H1 (cell line): Measurements from ENCODE around the gene STRN. TPM values are rescaled to one million over a fixed set of nuclear protein-coding genes. Genes with fewer than 3 reads are reported as not detected.

Source experiments
- CTCF ChIA-PET: fragments of 300-600 bp; sonication (Branson Sonifier 250); formaldehyde crosslinking; loops from one replicate; lab custom pipeline; 2021; ENCODE audit not compliant: partially characterized antibody; lab: Charles Lee
- POLR2A ChIA-PET: fragments of 300-600 bp; sonication (Branson Sonifier 250); formaldehyde crosslinking; loops from one replicate; lab custom pipeline; 2021; ENCODE audit warnings: inconsistent platforms; ENCODE audit not compliant: partially characterized antibody; lab: Charles Lee
- DNase-seq, 2 experiments: peaks; one replicate each; pipeline versions ENCODE4 v3.0.0 to v3.0.0-alpha.2; 2010 to 2022; ENCODE audit warnings: low spot score in 2 of 2, low read depth in 1 of 2, mixed read lengths in 1 of 2
- FAIRE-seq: peaks from 2 replicates; lab custom pipeline; 2011; peaks lifted over from hg19 to GRCh38; lab: Jason Lieb, UNC
- H2AFZ ChIP-seq: 2 replicates; pipeline ENCODE4 v1.8.1; 2012; ENCODE audit warnings: low read length, inconsistent platforms
- H2AK5ac ChIP-seq: 2 replicates; pipeline ENCODE4 v1.6.1; 2013; ENCODE audit warnings: low read depth, low read length
- H2BK120ac ChIP-seq: replicated peaks from 2 replicates; pipeline ENCODE3; 2013; ENCODE audit warnings: low read depth, low read length, inconsistent platforms
- H2BK12ac ChIP-seq: 2 replicates; pipeline ENCODE4 v1.6.1; 2013; ENCODE audit warnings: low read depth, low read length
- H2BK15ac ChIP-seq: 2 replicates; pipeline ENCODE4 v1.6.1; 2013; ENCODE audit warnings: low read length
- H2BK20ac ChIP-seq: 2 replicates; pipeline ENCODE4 v1.6.1; 2013; ENCODE audit warnings: low read length
- H2BK5ac ChIP-seq: 2 replicates; pipeline ENCODE4 v1.6.1; 2013; ENCODE audit warnings: low read depth, low read length
- H3K14ac ChIP-seq: 2 replicates; pipeline ENCODE4 v1.6.1; 2013; ENCODE audit warnings: inconsistent platforms; ENCODE audit not compliant: insufficient read length
- H3K18ac ChIP-seq: 2 replicates; pipeline ENCODE4 v1.6.1; 2013; ENCODE audit warnings: low read length; ENCODE audit errors: extremely low read depth
- H3K23ac ChIP-seq: 2 replicates; pipeline ENCODE4 v1.6.1; 2013; ENCODE audit warnings: inconsistent platforms; ENCODE audit not compliant: insufficient read length
- H3K23me2 ChIP-seq: 2 replicates; pipeline ENCODE4 v1.6.1; 2013; ENCODE audit warnings: low read depth, low read length
- H3K27ac ChIP-seq: 2 replicates; pipeline ENCODE4 v1.6.1; 2011; ENCODE audit warnings: low read depth, low read length, inconsistent platforms
- H3K27me3 ChIP-seq, 4 experiments: replicated peaks in 1 of 4; 1 replicate in 1 of 4; 2 replicates in 3 of 4; pipeline versions ENCODE4 v1.6.1 to v1.8.1; 2011 to 2013; ENCODE audit warnings: low read length in 3 of 4, mild to moderate bottlenecking in 3 of 4, inconsistent platforms in 2 of 4, mixed read lengths in 2 of 4, moderate library complexity in 1 of 4; ENCODE audit not compliant: control insufficient read depth in 3 of 4, insufficient read depth in 3 of 4; ENCODE audit errors: extremely low read depth in 1 of 4
- H3K36me3 ChIP-seq, 4 experiments: 2 replicates each; pipeline versions ENCODE4 v1.6.1 to v1.8.1; 2011 to 2013; ENCODE audit warnings: mild to moderate bottlenecking in 4 of 4, low read length in 3 of 4, moderate library complexity in 2 of 4, control low read depth in 1 of 4, inconsistent platforms in 1 of 4; ENCODE audit not compliant: insufficient read depth in 4 of 4, control insufficient read depth in 2 of 4
- H3K4ac ChIP-seq: replicated peaks from 2 replicates; pipeline ENCODE3; 2013; ENCODE audit warnings: low read length, low read depth, mixed read lengths, inconsistent platforms; ENCODE audit not compliant: insufficient read length
- H3K4me1 ChIP-seq, 4 experiments: replicated peaks in 1 of 4; 1 replicate in 1 of 4; 2 replicates in 3 of 4; pipeline versions ENCODE4 v1.6.1 to v1.8.1; 2011 to 2013; ENCODE audit warnings: low read length in 3 of 4, inconsistent platforms in 2 of 4, mixed read lengths in 1 of 4; ENCODE audit not compliant: insufficient read depth in 4 of 4, control insufficient read depth in 3 of 4
- H3K4me2 ChIP-seq, 2 experiments: 2 replicates each; pipeline versions ENCODE4 v1.6.1 to v1.8.1; 2011 to 2013; ENCODE audit warnings: low read depth in 2 of 2, low read length in 2 of 2, control low read depth in 1 of 2, inconsistent platforms in 1 of 2, mild to moderate bottlenecking in 1 of 2; ENCODE audit not compliant: insufficient read depth in 1 of 2
- H3K4me3 ChIP-seq, 4 experiments: fragments of 200-600, 300-600 bp in 1 of 4; sonication (generic), shearing (Covaris generic), sonication (Bioruptor Twin) in 1 of 4; 2 replicates each; pipeline versions ENCODE4 v1.5.1 to v1.8.1; 2011 to 2016; ENCODE audit warnings: low read length in 4 of 4, low read depth in 3 of 4, control low read depth in 2 of 4, inconsistent platforms in 2 of 4, mild to moderate bottlenecking in 2 of 4, mixed read lengths in 1 of 4, moderate library complexity in 1 of 4; ENCODE audit not compliant: insufficient read depth in 2 of 4; ENCODE audit errors: extremely low read depth in 1 of 4
- H3K56ac ChIP-seq: replicated peaks from 2 replicates; pipeline ENCODE3; 2013; ENCODE audit warnings: low read depth, mild to moderate bottlenecking, mixed read lengths, low read length, inconsistent platforms; ENCODE audit not compliant: insufficient read length
- H3K79me1 ChIP-seq: 2 replicates; pipeline ENCODE4 v1.6.1; 2013; ENCODE audit warnings: low read depth, low read length, control low read depth
- H3K79me2 ChIP-seq, 2 experiments: 2 replicates each; pipeline versions ENCODE4 v1.6.1 to v1.8.1; 2012 to 2013; ENCODE audit warnings: low read length in 2 of 2, mild to moderate bottlenecking in 2 of 2, inconsistent platforms in 1 of 2; ENCODE audit not compliant: insufficient read depth in 2 of 2, control insufficient read depth in 1 of 2
- H3K9ac ChIP-seq, 4 experiments: replicated peaks in 1 of 4; 1 replicate in 1 of 4; 2 replicates in 3 of 4; pipeline versions ENCODE4 v1.6.1 to v1.8.1; 2011 to 2013; ENCODE audit warnings: low read depth in 3 of 4, low read length in 3 of 4, control low read depth in 2 of 4, mild to moderate bottlenecking in 2 of 4, moderate library complexity in 2 of 4, inconsistent platforms in 1 of 4; ENCODE audit errors: extremely low read depth in 1 of 4
- H3K9me3 ChIP-seq, 2 experiments: 2 replicates each; pipeline versions ENCODE4 v1.6.1 to v1.8.1; 2012 to 2013; ENCODE audit warnings: mild to moderate bottlenecking in 2 of 2, moderate library complexity in 2 of 2, control low read depth in 1 of 2, inconsistent platforms in 1 of 2, low read depth in 1 of 2, low read length in 1 of 2, mixed read lengths in 1 of 2; ENCODE audit not compliant: insufficient read depth in 2 of 2
- H4K20me1 ChIP-seq, 2 experiments: replicated peaks in 1 of 2; 2 replicates each; pipeline versions ENCODE3 to v1.8.1; 2011 to 2013; ENCODE audit warnings: inconsistent platforms in 2 of 2, low read length in 2 of 2, mild to moderate bottlenecking in 1 of 2; ENCODE audit not compliant: insufficient read depth in 2 of 2, control insufficient read depth in 1 of 2
- H4K5ac ChIP-seq: 2 replicates; pipeline ENCODE4 v1.6.1; 2013; ENCODE audit warnings: low read length, low read depth, mixed read lengths, inconsistent platforms; ENCODE audit not compliant: insufficient read length
- H4K8ac ChIP-seq: 2 replicates; pipeline ENCODE4 v1.8.0; 2013; ENCODE audit warnings: mild to moderate bottlenecking, moderate library complexity, low read length, inconsistent platforms; ENCODE audit not compliant: insufficient read depth; ENCODE audit errors: extremely low read depth
- H4K91ac ChIP-seq: replicated peaks from 2 replicates; pipeline ENCODE3; 2013; ENCODE audit warnings: low read length, mixed read lengths, inconsistent platforms; ENCODE audit not compliant: insufficient read length
- GABPA ChIP-seq: IDR thresholded peaks from 2 replicates; pipeline ENCODE4 v1.6.1; 2011; ENCODE audit warnings: mild to moderate bottlenecking, low read length, moderate library complexity, borderline replicate concordance; ENCODE audit not compliant: insufficient read depth
- HDAC2 ChIP-seq, 2 experiments: fragments of 300-600 bp in 1 of 2; sonication (generic) in 1 of 2; IDR thresholded peaks; 2 replicates each; pipeline ENCODE4 v1.6.1; 2011 to 2012; ENCODE audit warnings: low read depth in 2 of 2, low read length in 2 of 2, mild to moderate bottlenecking in 2 of 2, moderate library complexity in 2 of 2, borderline replicate concordance in 1 of 2, inconsistent platforms in 1 of 2
- KDM1A ChIP-seq: fragments of 200-600, 300-600 bp; sonication (generic); IDR thresholded peaks from 2 replicates; pipeline ENCODE4 v1.7.1; 2016; ENCODE audit warnings: mild to moderate bottlenecking, low read length, borderline replicate concordance
- KDM4A ChIP-seq: IDR thresholded peaks from one replicate; pipeline ENCODE4 v1.7.1; 2012; ENCODE audit warnings: low read depth, mild to moderate bottlenecking, moderate library complexity, low read length, inconsistent platforms; ENCODE audit not compliant: severe bottlenecking
- PHF8 ChIP-seq: fragments of 200-600 bp; sonication (generic); conservative IDR thresholded peaks from 2 replicates; pipeline ENCODE4 v1.7.1; 2012; ENCODE audit warnings: low read depth, mild to moderate bottlenecking, inconsistent platforms, low read length, moderate library complexity
- RNF2 ChIP-seq: fragments of 200-900, 300-1000 bp; sonication (generic); IDR thresholded peaks from 2 replicates; pipeline ENCODE4 v1.7.1; 2016; ENCODE audit warnings: borderline replicate concordance, low read depth, mild to moderate bottlenecking, antibody characterized with exemption, low read length; ENCODE audit not compliant: poor library complexity, severe bottlenecking; ENCODE audit errors: missing control alignments
- RXRA ChIP-seq: IDR thresholded peaks from 2 replicates; pipeline ENCODE4 v1.6.1; 2011; ENCODE audit warnings: low read depth, mild to moderate bottlenecking, low read length, moderate library complexity; ENCODE audit not compliant: insufficient read depth
- SIX5 ChIP-seq: IDR thresholded peaks from 2 replicates; pipeline ENCODE4 v1.6.1; 2011; ENCODE audit warnings: mild to moderate bottlenecking, low read depth, low read length
- polyA plus RNA-seq, 7 experiments: library from polyadenylated mRNA; depleted of rRNA in 3 of 7; stranded (reverse) in 5 of 7; unstranded in 2 of 7; fragments of >200 nt in 5 of 7; fragments of 200-250 nt in 2 of 7; gene quantifications; 1 replicate in 5 of 7; 2 replicates in 1 of 7; 4 replicates in 1 of 7; pipeline versions ENCODE4 v1.2.1 to v1.2.3, GENCODE V29; 2011 to 2013; ENCODE audit warnings: missing spikeins in 2 of 7, mixed read lengths in 2 of 7
- total RNA-seq: library from RNA; stranded (reverse); fragmentation: NEBNext Ultra II Directional; extraction: Animal tissue kit (Norgen Biotek cat#: 25700); gene quantifications from 2 replicates; pipeline ENCODE4 v1.2.1, GENCODE V29; 2021
- TF ChIP-seq, protein P1 (sequence below), 3 experiments: IDR thresholded peaks; 1 replicate in 2 of 3; 2 replicates in 1 of 3; pipeline versions ENCODE4 v1.5.1 to v1.6.1; 2011; ENCODE audit warnings: low read length in 3 of 3, mild to moderate bottlenecking in 3 of 3, inconsistent platforms in 2 of 3, low read depth in 1 of 3, moderate library complexity in 1 of 3; ENCODE audit not compliant: insufficient read depth in 1 of 3; ENCODE audit errors: control extremely low read depth in 1 of 3

The STRN gene
- total and polyA plus RNA-seq, 2 of the 8 experiments (the other 6 are each of a cell fraction or from before 2014, with no cell fraction given): 8.3 to 47.0 TPM

DNA sequence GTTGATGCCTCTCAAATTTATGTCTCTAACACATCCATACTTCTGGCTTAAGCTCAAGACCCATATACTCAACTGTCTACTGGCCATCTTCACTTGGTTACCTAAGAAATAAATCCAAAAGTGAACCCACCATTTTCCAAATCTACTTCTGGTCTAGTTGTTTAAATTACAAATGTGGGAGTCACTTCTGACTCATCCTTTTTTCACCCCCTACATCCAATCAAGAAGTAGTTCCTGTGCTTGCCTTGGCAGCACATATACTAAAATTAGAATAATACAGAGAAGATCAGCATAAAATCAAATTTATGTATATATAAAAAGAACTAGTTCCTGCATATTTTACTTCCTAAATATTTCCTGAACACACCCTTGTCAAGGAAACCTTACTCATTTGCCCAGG is 53.6 kb downstream of the STRN start (continued):
- no peak for TF ChIP-seq SIX5
- TF ChIP-seq, all 59 proteins: peak for 0

DNA sequence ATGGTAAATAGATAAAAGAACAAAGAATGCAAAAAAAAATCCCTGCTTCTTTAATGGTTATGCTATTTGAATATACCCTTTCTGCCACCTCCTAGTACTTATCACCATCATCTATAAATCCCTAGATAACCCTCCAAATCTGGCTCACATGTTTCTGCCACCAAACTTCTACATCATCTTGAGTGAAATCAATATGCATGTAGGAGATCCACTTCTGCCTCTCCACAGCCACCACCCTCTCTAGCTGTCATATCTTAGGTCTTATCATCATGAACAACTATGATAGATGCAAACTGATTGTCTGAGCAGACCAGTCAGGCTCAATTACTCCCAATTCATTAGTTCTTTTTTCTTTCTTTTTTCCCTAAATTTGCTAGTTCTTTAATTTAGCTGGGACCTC is 55.3 kb downstream of the STRN start:
- Histone ChIP-seq H3K4me3 (no peak overlapping the region), H2BK15ac (no peak overlapping the region), H3K4ac (no peak overlapping the region), H2BK5ac (no peak overlapping the region), H3K56ac (no peak overlapping the region), H3K27me3 (no peaks in the 10 kb centered on the region), H2BK12ac (no peak overlapping the region), H2AK5ac (no peak overlapping the region), H2BK20ac (no peak overlapping the region), H3K18ac (no peak overlapping the region), H3K27ac (no peak overlapping the region), H3K9ac (no peak overlapping the region), H3K23me2 (no peaks in the 10 kb centered on the region), H3K79me1 (no peaks in the 10 kb centered on the region), H3K14ac (no peak overlapping the region), H4K20me1 (no peaks in the 10 kb centered on the region), H4K8ac (no peak overlapping the region), H3K36me3 (peaks cover 0 to 10% (median 1%) of the 10 kb centered on the region in 4 experiments; a peak in 3 of 8 replicates), H2BK120ac (no peak overlapping the region), H4K91ac (no peak overlapping the region), H3K23ac (no peak overlapping the region), H4K5ac (no peak overlapping the region), H3K79me2 (peaks cover 0 to 2% of the 10 kb centered on the region in 2 experiments; a peak in 1 of 4 replicates), H3K9me3 (no peaks in the 10 kb centered on the region), H3K4me1 (peaks cover 0 to 2% (median 0%) of the 10 kb centered on the region in 4 experiments; a peak in 3 of 7 replicates), H2AFZ (no peak overlapping the region), H3K4me2 (no peak overlapping the region)
- DNase-seq (no peak), FAIRE-seq (no peak)
- ChIA-PET CTCF (interaction anchor here (0.7 kb wide), 1 partner anchor 125 kb away, joined by 8 read pairs; no protein-coding TSS in a partner anchor), POLR2A (no interaction called here)
- TF ChIP-seq HDAC2 (IDR thresholded peaks at IDR 0.05; ENCODE audit: borderline replicate concordance in 1 of 2, low read depth in 2 of 2, low read length in 2 of 2) (no peak), KDM4A (no peak), PHF8 (no peak), KDM1A (no peak), GABPA (no peak), RXRA (no peak), RNF2 (no peak)
- TF ChIP-seq, protein P1, sequence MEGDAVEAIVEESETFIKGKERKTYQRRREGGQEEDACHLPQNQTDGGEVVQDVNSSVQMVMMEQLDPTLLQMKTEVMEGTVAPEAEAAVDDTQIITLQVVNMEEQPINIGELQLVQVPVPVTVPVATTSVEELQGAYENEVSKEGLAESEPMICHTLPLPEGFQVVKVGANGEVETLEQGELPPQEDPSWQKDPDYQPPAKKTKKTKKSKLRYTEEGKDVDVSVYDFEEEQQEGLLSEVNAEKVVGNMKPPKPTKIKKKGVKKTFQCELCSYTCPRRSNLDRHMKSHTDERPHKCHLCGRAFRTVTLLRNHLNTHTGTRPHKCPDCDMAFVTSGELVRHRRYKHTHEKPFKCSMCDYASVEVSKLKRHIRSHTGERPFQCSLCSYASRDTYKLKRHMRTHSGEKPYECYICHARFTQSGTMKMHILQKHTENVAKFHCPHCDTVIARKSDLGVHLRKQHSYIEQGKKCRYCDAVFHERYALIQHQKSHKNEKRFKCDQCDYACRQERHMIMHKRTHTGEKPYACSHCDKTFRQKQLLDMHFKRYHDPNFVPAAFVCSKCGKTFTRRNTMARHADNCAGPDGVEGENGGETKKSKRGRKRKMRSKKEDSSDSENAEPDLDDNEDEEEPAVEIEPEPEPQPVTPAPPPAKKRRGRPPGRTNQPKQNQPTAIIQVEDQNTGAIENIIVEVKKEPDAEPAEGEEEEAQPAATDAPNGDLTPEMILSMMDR (IDR thresholded peaks at IDR 0.05; ENCODE audit: control extremely low read depth in 1 of 3, insufficient read depth in 1 of 3, low read depth in 1 of 3, low read length in 3 of 3): no peak
